ENCODE data around the gene UNC5B. TPM values are rescaled to one million over a fixed set of nuclear protein-coding genes. Genes with fewer than 3 reads are reported as not detected.

Gene UNC5B
- total RNA-seq, 1 donor from 2014 or later, result 4.1 TPM

GRCh38 chr10:71301371-71301916 lies 89.1 kb downstream of the UNC5B start:
- no peak for DNase-seq (ENCODE audit: low spot score)
- ATAC-seq, result no peak
- intact Hi-C loops (cut with DNase I), result no loop called here

- intact Hi-C loops (cut with DNase I), result no loop called here
- DNase-seq (ENCODE audit: low spot score) (no peak), ATAC-seq (no peak)
These were observed 90.1 kb downstream of the UNC5B start for GRCh38 chr10:71302451-71302850.

- DNase-seq (ENCODE audit: low spot score), result no peak
- intact Hi-C loops (cut with DNase I), result no loop called here
- ATAC-seq, result no peak
These were observed 90.7 kb downstream of the UNC5B start for GRCh38 chr10:71302874-71303568.

GRCh38 chr10:71303569-71303907 lies 91.2 kb downstream of the UNC5B start:
- intact Hi-C loops (cut with DNase I), result no loop called here
- ATAC-seq (no peak), DNase-seq (ENCODE audit: low spot score) (no peak)

GRCh38 chr10:71304914-71305313 lies 92.5 kb downstream of the UNC5B start:
- DNase-seq (ENCODE audit: low spot score), result no peak
- ATAC-seq, result no peak
- intact Hi-C loops (cut with DNase I), result no loop called here

GRCh38 chr10:71306979-71307378 lies 94.6 kb downstream of the UNC5B start:
- DNase-seq (ENCODE audit: low spot score), result no peak

GRCh38 chr10:71307469-71308085 lies 95.2 kb downstream of the UNC5B start:
- no peak for DNase-seq (ENCODE audit: low spot score)
- ATAC-seq, result peak; percentile 63
- intact Hi-C loops (cut with DNase I), result loop anchor here (1.0 kb wide), 1 partner anchor 141 kb away; no protein-coding TSS in a partner anchor

More at GRCh38 chr10:71306979-71307378, 94.6 kb downstream of the UNC5B start:
- intact Hi-C loops (cut with DNase I), result no loop called here
- ATAC-seq, result no peak

GRCh38 chr10:71308244-71308643 lies 95.9 kb downstream of the UNC5B start:
- no peak for DNase-seq (ENCODE audit: low spot score)
- ATAC-seq, result no peak
- intact Hi-C loops (cut with DNase I), result loop anchor here (1.0 kb wide), 1 partner anchor 140 kb away; no protein-coding TSS in a partner anchor

GRCh38 chr10:71308985-71309384 lies 96.6 kb downstream of the UNC5B start:
- ATAC-seq (no peak), DNase-seq (ENCODE audit: low spot score) (no peak)
- intact Hi-C loops (cut with DNase I), result loop anchor here (1.0 kb wide), 1 partner anchor 139 kb away; no protein-coding TSS in a partner anchor

- intact Hi-C loops (cut with DNase I), result loop anchor here (5.0 to 10.0 kb wide), 3 partner anchors 255 to 585 kb away; no protein-coding TSS in a partner anchor
- DNase-seq (ENCODE audit: low spot score) (no peak), ATAC-seq (no peak)
These were observed 97.5 kb downstream of the UNC5B start for GRCh38 chr10:71309919-71310318.

GRCh38 chr10:71312220-71312619 lies 99.8 kb downstream of the UNC5B start:
- intact Hi-C loops (cut with DNase I), result loop anchor here (5.0 to 10.0 kb wide), 3 partner anchors 253 to 583 kb away; no protein-coding TSS in a partner anchor
- ATAC-seq, result no peak

GRCh38 chr10:71312811-71313789 lies 100.7 kb downstream of the UNC5B start:
- ATAC-seq (peak; percentile 91), DNase-seq (ENCODE audit: low spot score) (peak; percentile 81)
- intact Hi-C loops (cut with DNase I), result loop anchor here (5.0 to 10.0 kb wide), 3 partner anchors 252 to 582 kb away; no protein-coding TSS in a partner anchor

More at GRCh38 chr10:71312220-71312619, 99.8 kb downstream of the UNC5B start:
- no peak for DNase-seq (ENCODE audit: low spot score)

- DNase-seq (ENCODE audit: low spot score) (peak; percentile 79), ATAC-seq (peak; percentile 65)
- intact Hi-C loops (cut with DNase I), result loop anchor here (5.0 to 10.0 kb wide), 3 partner anchors 251 to 581 kb away; no protein-coding TSS in a partner anchor
These were observed 101.8 kb downstream of the UNC5B start for GRCh38 chr10:71314028-71314693.

- intact Hi-C loops (cut with DNase I), result loop anchor here (5.0 to 10.0 kb wide), 3 partner anchors 250 to 580 kb away; no protein-coding TSS in a partner anchor
- ATAC-seq (no peak), DNase-seq (ENCODE audit: low spot score) (no peak)
These were observed 102.4 kb downstream of the UNC5B start for GRCh38 chr10:71314694-71315225.

GRCh38 chr10:71316056-71316785 lies 103.9 kb downstream of the UNC5B start:
- DNase-seq (ENCODE audit: low spot score) (no peak), ATAC-seq (no peak)
- intact Hi-C loops (cut with DNase I), result loop anchor here (10.0 kb wide), 2 partner anchors 249 to 579 kb away; no protein-coding TSS in a partner anchor

GRCh38 chr10:71316786-71317160 lies 104.4 kb downstream of the UNC5B start:
- no peak for ATAC-seq
- no peak for DNase-seq (ENCODE audit: low spot score)
- intact Hi-C loops (cut with DNase I), result loop anchor here (10.0 kb wide), 2 partner anchors 248 to 578 kb away; no protein-coding TSS in a partner anchor

- intact Hi-C loops (cut with DNase I), result loop anchor here (10.0 kb wide), 2 partner anchors 247 to 577 kb away; no protein-coding TSS in a partner anchor
- DNase-seq (ENCODE audit: low spot score), result no peak
- ATAC-seq, result no peak
These were observed 105.4 kb downstream of the UNC5B start for GRCh38 chr10:71317739-71318138.

Data from sciatic nerve (tissue), 2 donors.